A549 treated with ZK216348 at 1 μM for 4 hours (cell line): ENCODE data around the gene BMERB1. TPM values are rescaled to one million over a fixed set of nuclear protein-coding genes. Genes with fewer than 3 reads are reported as not detected.

Source experiments
- total RNA-seq: library from RNA; stranded (reverse); fragments of 200-300 nt; extraction: Qiagen RNA extraction; gene quantifications from 5 replicates; pipeline ENCODE4 v1.2.3, GENCODE V29; 2022; ENCODE audit warnings: low read depth

Gene BMERB1
- 72.6 to 94.4 TPM (median 83.6 TPM) in 5 replicates for total RNA-seq

DNA sequence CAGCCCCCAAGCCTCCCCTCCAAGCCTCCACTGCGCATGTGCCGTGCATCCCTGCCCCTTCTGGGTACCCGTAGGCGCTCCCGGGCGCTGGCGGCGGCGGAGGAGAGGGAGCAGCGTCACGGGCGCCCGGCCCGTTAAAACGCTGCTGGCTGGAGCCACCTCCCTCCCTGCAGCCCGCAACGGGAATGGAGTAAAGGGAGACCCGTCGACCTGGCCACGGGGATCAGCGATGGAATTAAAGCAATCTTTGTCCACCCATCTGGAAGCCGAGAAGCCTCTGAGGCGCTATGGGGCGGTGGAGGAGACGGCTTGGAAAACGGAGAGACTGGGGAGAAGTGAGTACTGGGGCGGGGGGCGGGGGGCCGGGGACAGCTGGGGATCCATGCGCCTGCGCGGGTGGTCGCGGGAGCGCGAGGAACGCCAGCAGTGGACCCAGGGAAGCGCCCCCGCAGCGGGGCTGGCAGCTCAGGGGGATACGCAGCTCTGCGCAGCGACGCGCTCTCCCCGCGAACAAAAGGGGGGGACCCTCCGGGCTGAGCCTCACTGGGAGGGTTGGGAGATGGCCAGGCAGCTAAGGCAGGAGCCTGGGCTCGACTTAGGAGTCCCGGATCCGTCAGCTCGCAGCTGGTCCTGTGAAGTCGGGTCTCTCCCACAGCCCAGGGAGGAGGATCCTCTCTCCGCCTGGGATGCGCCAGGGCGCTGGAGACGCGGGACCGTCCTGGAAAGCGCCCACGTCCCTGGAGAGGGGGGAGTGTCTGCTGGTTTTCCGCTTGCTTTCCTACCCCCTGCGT lies at the start of gene BMERB1:
BMERB1 (plus strand) TSS at position 164 of the 791 bp plus-strand sequence; CDS start at position 230, 66 bp downstream.

DNA sequence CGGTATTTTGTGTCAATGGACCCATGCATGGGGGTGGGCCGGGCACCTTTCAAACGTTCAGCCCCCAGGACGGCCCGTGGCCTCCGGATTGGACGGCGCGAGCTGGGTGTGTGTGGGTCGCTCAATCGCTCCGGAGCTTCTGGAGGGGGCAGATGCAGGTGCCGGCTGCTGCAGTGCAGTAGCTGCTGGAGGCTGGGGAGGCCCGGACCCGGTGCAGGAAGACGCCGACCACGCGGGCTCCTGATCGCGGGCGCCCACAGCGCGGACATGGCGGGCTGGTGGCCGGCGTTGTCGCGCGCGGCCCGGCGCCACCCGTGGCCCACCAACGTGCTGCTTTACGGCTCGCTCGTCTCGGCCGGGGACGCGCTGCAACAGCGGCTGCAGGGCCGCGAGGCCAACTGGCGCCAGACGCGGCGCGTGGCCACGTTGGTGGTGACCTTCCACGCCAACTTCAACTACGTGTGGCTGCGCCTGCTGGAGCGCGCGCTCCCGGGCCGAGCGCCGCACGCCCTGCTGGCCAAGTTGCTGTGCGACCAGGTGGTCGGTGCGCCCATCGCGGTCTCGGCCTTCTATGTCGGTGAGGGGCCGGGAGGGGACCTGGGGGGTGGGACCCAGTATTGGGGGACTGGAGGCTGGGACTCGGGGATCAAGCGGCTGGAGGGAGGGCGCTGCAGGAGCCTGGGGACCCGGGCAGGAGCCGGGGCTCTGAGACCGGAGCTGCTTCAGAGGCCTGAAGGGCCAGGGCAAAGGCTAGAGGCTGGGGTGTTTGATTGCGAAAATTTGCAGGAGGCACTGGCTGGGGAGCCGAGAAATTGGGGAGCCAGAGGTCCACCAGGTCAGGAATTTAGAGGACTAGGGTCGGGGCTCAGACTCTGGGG lies 38.5 kb upstream of the BMERB1 start, which contains the start of gene MPV17L:
MPV17L (plus strand) TSS at position 124 of the 878 bp plus-strand sequence; CDS start at position 268, 144 bp downstream.

Other genes with a start within 250 kb of the BMERB1 start
- 1.9 to 5.4 TPM (median 2.7 TPM) in 4 of 5 replicates, not detected in the other for gene NPIPA5, start 56.3 kb upstream of the BMERB1 start, total RNA-seq
- gene MPV17L, start 38.8 kb upstream of the BMERB1 start, total RNA-seq = 4.1 to 5.9 TPM (median 5.7 TPM) in 5 replicates
- gene MARF1, start 208.6 kb downstream of the BMERB1 start, total RNA-seq = 9.0 to 12.2 TPM (median 11.4 TPM) in 5 replicates
- 33.9 to 43.3 TPM (median 41.6 TPM) in 5 replicates for gene NDE1, start 215.7 kb downstream of the BMERB1 start, total RNA-seq